Thyroid gland (tissue), 4 donors: Measurements from ENCODE around the gene KCNJ18. TPM values are rescaled to one million over a fixed set of nuclear protein-coding genes. Genes with fewer than 3 reads are reported as not detected.
"Not testable (repeated sequence)": the region's sequence is repeated elsewhere in the genome, so short reads cannot be mapped to it uniquely, and the experiment has no call there.

ENCODE experiments used
- DNase-seq, 2 donors: peaks; one replicate each; pipeline ENCODE4 v3.0.0-alpha.2; 2019
- H3K27ac ChIP-seq, 3 donors: fragments of 200-600 bp; sonication (generic); 1 replicate in 2 of 3; 2 replicates in 1 of 3; pipeline ENCODE4 v1.5.1; 2016 to 2019; ENCODE audit warnings: mild to moderate bottlenecking in 1 of 3, moderate library complexity in 1 of 3
- H3K27me3 ChIP-seq: fragments of 200-600 bp; sonication (generic); one replicate; pipeline ENCODE4 v1.5.1; 2019
- H3K36me3 ChIP-seq, 2 donors: fragments of 200-600 bp; sonication (generic); one replicate each; pipeline ENCODE4 v1.5.1; 2016 to 2019
- H3K4me1 ChIP-seq, 2 donors: fragments of 200-600 bp; sonication (generic); one replicate each; pipeline ENCODE4 v1.5.1; 2017 to 2019
- H3K4me3 ChIP-seq, 3 donors: fragments of 200-600 bp; sonication (generic); replicated peaks in 1 of 3; 1 replicate in 2 of 3; 2 replicates in 1 of 3; pipeline ENCODE4 v1.5.1; 2016; ENCODE audit warnings: mild to moderate bottlenecking in 1 of 3
- H3K9me3 ChIP-seq: fragments of 200-600 bp; sonication (generic); one replicate; pipeline ENCODE4 v1.5.1; 2017
- CTCF ChIP-seq, 6 experiments: fragments of 200-600 bp in 3 of 6; fragments of 450-650 bp in 3 of 6; sonication (generic) in 3 of 6; IDR thresholded peaks; one replicate each; pipeline ENCODE4 v1.5.1; 2016 to 2019; ENCODE audit warnings: antibody characterized with exemption in 6 of 6, mild to moderate bottlenecking in 2 of 6, inconsistent platforms in 1 of 6, moderate library complexity in 1 of 6
- POLR2A ChIP-seq, 2 donors: fragments of 450-650 bp; IDR thresholded peaks; one replicate each; pipeline ENCODE4 v1.6.1; 2017; ENCODE audit warnings: antibody characterized with exemption in 2 of 2, mild to moderate bottlenecking in 2 of 2, moderate library complexity in 1 of 2
- WGBS, 2 donors: methylation state at CpG; one replicate each; pipeline ENCODE4 v1.1.5; 2017; 5-methylcytosine and 5-hydroxymethylcytosine counted together
- intact Hi-C: fragments of 100-400 bp; cut with DNase I; formaldehyde crosslinking; loops from one replicate; pipeline ENCODE4 v1.15.1; 2023
- total RNA-seq, 4 donors: library from RNA; depleted of rRNA; stranded (reverse); fragments of >200 nt; gene quantifications; one replicate each; pipeline ENCODE4 v1.2.3, GENCODE V29; 2016

The KCNJ18 gene
- total RNA-seq, 4 donors from 2014 or later, result not detected

GRCh38 chr17:21742326-21742725 lies 50.0 kb downstream of the KCNJ18 start:
- WGBS, 2 donors, result 59 to 72% methylated on average over 9 of the region's 13 CpGs
- no peak for DNase-seq

GRCh38 chr17:21744151-21744550 lies 51.8 kb downstream of the KCNJ18 start:
- 20% methylated on average over 1 of the region's 3 CpGs; no CpG with 5 or more reads in 1 of the 2 donors for WGBS, 2 donors
- DNase-seq, intact Hi-C loops, H3K9me3 ChIP-seq, H3K4me1 ChIP-seq, H3K4me3 ChIP-seq, H3K27ac ChIP-seq, H3K27me3 ChIP-seq, H3K36me3 ChIP-seq: not testable (repeated sequence)

More at GRCh38 chr17:21742326-21742725, 50.0 kb downstream of the KCNJ18 start:
- no peaks in the 10 kb centered on the region for H3K9me3 ChIP-seq
- TF ChIP-seq POLR2A (IDR thresholded peaks at IDR 0.05) (no peak), CTCF (IDR thresholded peaks at IDR 0.05) (no peak)
- H3K27ac ChIP-seq, result no peak overlapping the region
- intact Hi-C loops, result no loop called here
- H3K4me1 ChIP-seq, result no peaks in the 10 kb centered on the region
- H3K27me3 ChIP-seq, result no peaks in the 10 kb centered on the region
- no peak overlapping the region for H3K4me3 ChIP-seq
- H3K36me3 ChIP-seq, result no peaks in the 10 kb centered on the region

GRCh38 chr17:21744621-21745020 lies 52.3 kb downstream of the KCNJ18 start:
- H3K4me1 ChIP-seq, intact Hi-C loops, H3K9me3 ChIP-seq, H3K36me3 ChIP-seq, H3K27ac ChIP-seq, DNase-seq, H3K27me3 ChIP-seq, H3K4me3 ChIP-seq: not testable (repeated sequence)
- WGBS, 2 donors, result no CpG with 5 or more reads among the region's 9 CpGs

GRCh38 chr17:21745385-21746054 lies 53.2 kb downstream of the KCNJ18 start:
- H3K4me3 ChIP-seq, H3K27me3 ChIP-seq, intact Hi-C loops, H3K4me1 ChIP-seq, H3K9me3 ChIP-seq, DNase-seq, H3K36me3 ChIP-seq, H3K27ac ChIP-seq: not testable (repeated sequence)
- WGBS, 2 donors, result 46 to 63% methylated on average over 3 to 4 of the region's 7 CpGs

GRCh38 chr17:21746415-21746814 lies 54.1 kb downstream of the KCNJ18 start:
- H3K27ac ChIP-seq, intact Hi-C loops, H3K9me3 ChIP-seq, H3K4me3 ChIP-seq, H3K27me3 ChIP-seq, H3K36me3 ChIP-seq, DNase-seq, H3K4me1 ChIP-seq: not testable (repeated sequence)
- WGBS, 2 donors, result 60 to 71% methylated on average over 1 of the region's 3 CpGs

GRCh38 chr17:21747195-21747915 lies 55.0 kb downstream of the KCNJ18 start:
- 85 to 87% methylated on average over 8 of the region's 8 CpGs for WGBS, 2 donors
- H3K4me3 ChIP-seq, DNase-seq: not testable (repeated sequence)

GRCh38 chr17:21748686-21749085 lies 56.4 kb downstream of the KCNJ18 start:
- intact Hi-C loops, DNase-seq, H3K9me3 ChIP-seq, H3K4me1 ChIP-seq, H3K27ac ChIP-seq, H3K4me3 ChIP-seq, H3K27me3 ChIP-seq, H3K36me3 ChIP-seq: not testable (repeated sequence)
- WGBS, 2 donors, result 65 to 81% methylated on average over 3 to 5 of the region's 5 CpGs

More at GRCh38 chr17:21747195-21747915, 55.0 kb downstream of the KCNJ18 start:
- H3K27me3 ChIP-seq, H3K36me3 ChIP-seq, H3K27ac ChIP-seq, H3K4me1 ChIP-seq, intact Hi-C loops, H3K9me3 ChIP-seq: not testable (repeated sequence)

GRCh38 chr17:21749696-21750531 lies 57.6 kb downstream of the KCNJ18 start:
- H3K4me3 ChIP-seq, H3K27me3 ChIP-seq, DNase-seq, H3K36me3 ChIP-seq, H3K27ac ChIP-seq, intact Hi-C loops, H3K4me1 ChIP-seq, H3K9me3 ChIP-seq: not testable (repeated sequence)
- 70 to 76% methylated on average over 6 to 15 of the region's 15 CpGs for WGBS, 2 donors

GRCh38 chr17:21751111-21751510 lies 58.8 kb downstream of the KCNJ18 start:
- intact Hi-C loops, H3K9me3 ChIP-seq, H3K36me3 ChIP-seq, H3K4me3 ChIP-seq, H3K27me3 ChIP-seq, H3K27ac ChIP-seq, H3K4me1 ChIP-seq, DNase-seq: not testable (repeated sequence)
- 40 to 43% methylated on average over 2 of the region's 2 CpGs for WGBS, 2 donors
